Ovary (tissue), 3 donors: ENCODE results near the gene TENT5A.

Experiments
- POLR2A ChIP-seq: fragments of 450-650 bp; IDR thresholded peaks from one replicate; pipeline ENCODE4 v1.6.1; 2017; ENCODE audit warnings: antibody characterized with exemption, mild to moderate bottlenecking, moderate library complexity
- TF ChIP-seq, protein P1 (sequence below), 3 donors: fragments of 450-650 bp in 2 of 3; fragments of 200-600 bp in 1 of 3; IDR thresholded peaks; one replicate each; pipeline versions ENCODE4 v1.5.1 to v1.8.0; 2016 to 2022; ENCODE audit warnings: antibody characterized with exemption in 3 of 3, mild to moderate bottlenecking in 1 of 3
- donor health status: DM: no; HTN: no; CAD: no.

DNA sequence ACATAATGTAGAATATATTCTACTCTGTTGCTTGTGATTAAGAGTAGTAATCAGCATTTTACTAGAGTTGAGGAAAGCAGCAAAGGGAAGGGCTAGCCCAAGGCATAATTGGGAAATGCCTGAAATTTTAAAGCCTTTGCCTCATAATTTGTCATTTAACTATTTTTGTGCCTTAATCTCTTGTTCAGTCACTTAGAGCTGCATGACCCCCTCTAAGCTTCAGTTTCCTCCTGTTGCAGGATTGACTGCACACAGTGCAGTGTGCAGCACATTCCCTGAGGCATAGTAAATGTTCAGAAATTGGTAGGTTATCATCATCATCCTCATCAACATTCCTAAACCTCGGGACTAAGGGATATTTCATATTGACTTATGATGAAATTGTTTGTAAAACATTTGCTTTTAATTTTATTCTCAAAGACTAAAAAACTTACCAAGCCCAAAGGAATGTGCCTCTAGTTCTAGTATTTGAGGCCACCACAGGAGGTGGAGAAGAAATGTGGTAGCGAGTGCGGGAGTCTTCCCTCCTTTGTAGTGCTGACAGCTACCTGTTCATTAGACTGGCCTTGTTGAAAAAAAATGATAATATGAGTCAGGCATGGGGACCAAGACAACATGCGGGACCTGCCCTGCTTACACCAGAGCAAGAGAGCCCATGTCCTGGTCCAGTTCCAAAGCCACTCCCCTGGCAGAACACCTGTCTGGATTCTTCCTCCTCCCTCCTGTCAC, 14.8 kb upstream of the TENT5A start:
- TF ChIP-seq, protein P1, sequence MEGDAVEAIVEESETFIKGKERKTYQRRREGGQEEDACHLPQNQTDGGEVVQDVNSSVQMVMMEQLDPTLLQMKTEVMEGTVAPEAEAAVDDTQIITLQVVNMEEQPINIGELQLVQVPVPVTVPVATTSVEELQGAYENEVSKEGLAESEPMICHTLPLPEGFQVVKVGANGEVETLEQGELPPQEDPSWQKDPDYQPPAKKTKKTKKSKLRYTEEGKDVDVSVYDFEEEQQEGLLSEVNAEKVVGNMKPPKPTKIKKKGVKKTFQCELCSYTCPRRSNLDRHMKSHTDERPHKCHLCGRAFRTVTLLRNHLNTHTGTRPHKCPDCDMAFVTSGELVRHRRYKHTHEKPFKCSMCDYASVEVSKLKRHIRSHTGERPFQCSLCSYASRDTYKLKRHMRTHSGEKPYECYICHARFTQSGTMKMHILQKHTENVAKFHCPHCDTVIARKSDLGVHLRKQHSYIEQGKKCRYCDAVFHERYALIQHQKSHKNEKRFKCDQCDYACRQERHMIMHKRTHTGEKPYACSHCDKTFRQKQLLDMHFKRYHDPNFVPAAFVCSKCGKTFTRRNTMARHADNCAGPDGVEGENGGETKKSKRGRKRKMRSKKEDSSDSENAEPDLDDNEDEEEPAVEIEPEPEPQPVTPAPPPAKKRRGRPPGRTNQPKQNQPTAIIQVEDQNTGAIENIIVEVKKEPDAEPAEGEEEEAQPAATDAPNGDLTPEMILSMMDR (IDR thresholded peaks at IDR 0.05) = no peak
- no peak for TF ChIP-seq POLR2A
